Prostate gland (tissue), 2 donors: ENCODE data around the gene APBA3.

ENCODE experiments used
- CTCF ChIP-seq, 4 experiments: fragments of 200-600 bp in 2 of 4; fragments of 450-650 bp in 2 of 4; sonication (generic) in 2 of 4; IDR thresholded peaks; 1 replicate in 3 of 4; 2 replicates in 1 of 4; pipeline ENCODE4 v1.5.1; 2016 to 2019; ENCODE audit warnings: antibody characterized with exemption in 4 of 4, mild to moderate bottlenecking in 2 of 4, moderate library complexity in 2 of 4
- POLR2A ChIP-seq: fragments of 450-650 bp; IDR thresholded peaks from one replicate; pipeline ENCODE4 v1.6.1; 2016; ENCODE audit warnings: antibody characterized with exemption, mild to moderate bottlenecking

- no peak for TF ChIP-seq CTCF (IDR thresholded peaks at IDR 0.05)
- no peak for TF ChIP-seq POLR2A
Measured at GRCh38 chr19:3723883-3724282, 37.6 kb downstream of the APBA3 start.
